Liver (tissue), 9 donors: ENCODE data around the gene ATG2B. TPM values are rescaled to one million over a fixed set of nuclear protein-coding genes. Genes with fewer than 3 reads are reported as not detected.

Source experiments
- DNase-seq: peaks from one replicate; pipeline ENCODE4 v3.0.0-alpha.2; 2017; ENCODE audit warnings: low spot score
- H3K27ac ChIP-seq, 2 donors: one replicate each; pipeline ENCODE4 v1.7.0; 2013; ENCODE audit warnings: inconsistent platforms in 2 of 2, low read length in 2 of 2, control low read depth in 1 of 2, low read depth in 1 of 2, mild to moderate bottlenecking in 1 of 2
- H3K27me3 ChIP-seq, 4 donors: one replicate each; pipeline versions ENCODE4 v1.6.1 to v1.7.0; 2013; ENCODE audit warnings: low read length in 3 of 4, inconsistent platforms in 1 of 4, mild to moderate bottlenecking in 1 of 4, moderate library complexity in 1 of 4; ENCODE audit not compliant: control insufficient read depth in 4 of 4, insufficient read depth in 4 of 4
- H3K36me3 ChIP-seq, 4 donors: one replicate each; pipeline versions ENCODE4 v1.6.1 to v1.7.0; 2013; ENCODE audit warnings: low read length in 3 of 4, mild to moderate bottlenecking in 3 of 4, low read depth in 1 of 4, moderate library complexity in 1 of 4; ENCODE audit not compliant: control insufficient read depth in 4 of 4, insufficient read depth in 3 of 4
- H3K4me1 ChIP-seq, 4 donors: one replicate each; pipeline versions ENCODE4 v1.6.1 to v1.7.0; 2013; ENCODE audit warnings: low read length in 3 of 4, mild to moderate bottlenecking in 3 of 4, moderate library complexity in 1 of 4; ENCODE audit not compliant: control insufficient read depth in 4 of 4, insufficient read depth in 4 of 4
- H3K4me3 ChIP-seq, 3 donors: one replicate each; pipeline versions ENCODE4 v1.6.1 to v1.7.0; 2013; ENCODE audit warnings: low read length in 3 of 3, control low read depth in 1 of 3, low read depth in 1 of 3, mild to moderate bottlenecking in 1 of 3
- H3K9ac ChIP-seq, 2 donors: one replicate each; pipeline ENCODE4 v1.7.0; 2013; ENCODE audit warnings: low read length in 2 of 2, mild to moderate bottlenecking in 2 of 2, moderate library complexity in 2 of 2, control low read depth in 1 of 2, low read depth in 1 of 2
- H3K9me3 ChIP-seq, 4 donors: one replicate each; pipeline versions ENCODE4 v1.6.1 to v1.7.0; 2013; ENCODE audit warnings: low read length in 3 of 4; ENCODE audit not compliant: control insufficient read depth in 4 of 4
- ATF3 ChIP-seq: IDR thresholded peaks from 2 replicates; pipeline ENCODE4 v1.6.1; 2016; ENCODE audit warnings: antibody characterized with exemption
- CTCF ChIP-seq: fragments of 150-350 bp; IDR thresholded peaks from 2 replicates; pipeline ENCODE4 v1.5.1; 2017; ENCODE audit warnings: improper control_type of control experiment, low read depth, low read length; ENCODE audit not compliant: missing input control
- EGR1 ChIP-seq, 2 donors: IDR thresholded peaks; 2 replicates each; pipeline ENCODE4 v1.6.1; 2016 to 2018; ENCODE audit warnings: antibody characterized with exemption in 2 of 2, low read depth in 2 of 2
- FOXA1 ChIP-seq: IDR thresholded peaks from 2 replicates; pipeline ENCODE4 v1.6.1; 2016; ENCODE audit warnings: antibody characterized with exemption
- FOXA2 ChIP-seq: IDR thresholded peaks from 2 replicates; pipeline ENCODE4 v1.6.1; 2016; ENCODE audit warnings: antibody characterized with exemption
- GABPA ChIP-seq, 2 donors: IDR thresholded peaks in 1 of 2; conservative IDR thresholded peaks in 1 of 2; 2 replicates each; pipeline ENCODE4 v1.6.1; 2016; ENCODE audit warnings: antibody characterized with exemption in 2 of 2, mild to moderate bottlenecking in 1 of 2, moderate library complexity in 1 of 2
- HNF4A ChIP-seq, 2 donors: conservative IDR thresholded peaks; 2 replicates each; pipeline ENCODE4 v1.6.1; 2016; ENCODE audit warnings: antibody characterized with exemption in 2 of 2, mild to moderate bottlenecking in 2 of 2
- HNF4G ChIP-seq: IDR thresholded peaks from 2 replicates; pipeline ENCODE4 v1.6.1; 2016; ENCODE audit warnings: antibody characterized with exemption
- JUND ChIP-seq, 2 donors: IDR thresholded peaks; 2 replicates each; pipeline ENCODE4 v1.6.1; 2016; ENCODE audit warnings: antibody characterized with exemption in 2 of 2
- MAX ChIP-seq: IDR thresholded peaks from 2 replicates; pipeline ENCODE4 v1.6.1; 2016; ENCODE audit warnings: antibody characterized with exemption
- RAD21 ChIP-seq, 2 donors: IDR thresholded peaks; 2 replicates each; pipeline ENCODE4 v1.6.1; 2016; ENCODE audit warnings: antibody characterized with exemption in 2 of 2, mild to moderate bottlenecking in 2 of 2
- RXRA ChIP-seq, 2 donors: IDR thresholded peaks; 2 replicates each; pipeline ENCODE4 v1.6.1; 2017 to 2018; ENCODE audit warnings: antibody characterized with exemption in 2 of 2, mild to moderate bottlenecking in 1 of 2
- SP1 ChIP-seq: IDR thresholded peaks from 2 replicates; pipeline ENCODE4 v1.6.1; 2018; ENCODE audit warnings: antibody characterized with exemption, mild to moderate bottlenecking
- TAF1 ChIP-seq: conservative IDR thresholded peaks from 2 replicates; pipeline ENCODE4 v1.6.1; 2016; ENCODE audit warnings: antibody characterized with exemption, mild to moderate bottlenecking
- YY1 ChIP-seq: IDR thresholded peaks from 2 replicates; pipeline ENCODE4 v1.6.1; 2016; ENCODE audit warnings: antibody characterized with exemption, mild to moderate bottlenecking
- ZBTB33 ChIP-seq: IDR thresholded peaks from 2 replicates; pipeline ENCODE4 v1.6.1; 2016; ENCODE audit warnings: antibody characterized with exemption
- WGBS: extraction: QIAGEN DNeasy Blood & Tissue Kit; methylation state at CpG from one replicate; pipeline ENCODE4 v1.1.7; 2013; 5-methylcytosine and 5-hydroxymethylcytosine counted together
- polyA plus RNA-seq, 2 donors: library from polyadenylated mRNA; stranded (reverse) in 1 of 2; unstranded in 1 of 2; fragments of 200-250 nt in 1 of 2; fragments of >200 nt in 1 of 2; fragmentation: Nextera tagmentation in 1 of 2; extraction: Ambion mirVana in 1 of 2; gene quantifications; one replicate each; pipeline versions ENCODE4 v1.2.1 to v1.2.3, GENCODE V29; 2013 to 2015
- total RNA-seq, 2 donors: library from RNA; depleted of rRNA; stranded (reverse); fragments of >200 nt; gene quantifications; one replicate each; pipeline ENCODE4 v1.2.3, GENCODE V29; 2014
- TF ChIP-seq, protein P1 (sequence below): IDR thresholded peaks from 2 replicates; pipeline ENCODE4 v1.6.1; 2016; ENCODE audit warnings: antibody characterized with exemption, mild to moderate bottlenecking
- donor health status: healthy.
- donor health status: healthy.
- donor health status: healthy.
- donor health status: healthy.
- donor health status: healthy.

The ATG2B gene
- total and polyA plus RNA-seq, 4 donors = 4.7 to 36.0 (median 20.5) TPM

- Histone ChIP-seq H3K4me1 (no peaks in the 10 kb centered on the region), H3K36me3 (no peaks in the 10 kb centered on the region), H3K27me3 (no peaks in the 10 kb centered on the region), H3K4me3 (no peak overlapping the region), H3K9ac (no peak overlapping the region), H3K27ac (no peak overlapping the region), H3K9me3 (no peaks in the 10 kb centered on the region)
- no peak for DNase-seq
- WGBS = 88% methylated on average over 3 of the region's 3 CpGs
- TF ChIP-seq SP1 (no peak), YY1 (no peak), GABPA (IDR thresholded peaks at IDR 0.05 in 1 of 2, conservative IDR thresholded peaks at IDR 0.05 in 1 of 2) (no peak), JUND (IDR thresholded peaks at IDR 0.05) (no peak), FOXA2 (no peak), CTCF (no peak), FOXA1 (no peak)
Observed at GRCh38 chr14:96376093-96376492, 13.0 kb upstream of the ATG2B start.

GRCh38 chr14:96373538-96373937 is 10.4 kb upstream of the ATG2B start:
- Histone ChIP-seq H3K27ac (no peak overlapping the region), H3K27me3 (no peaks in the 10 kb centered on the region), H3K4me1 (no peaks in the 10 kb centered on the region), H3K4me3 (no peak overlapping the region), H3K9me3 (no peaks in the 10 kb centered on the region), H3K9ac (no peak overlapping the region), H3K36me3 (no peaks in the 10 kb centered on the region)
- 94% methylated on average over 3 of the region's 3 CpGs for WGBS
- no peak for DNase-seq
- TF ChIP-seq YY1 = no peak
- no peak for TF ChIP-seq FOXA2
- TF ChIP-seq TAF1 = no peak
- no peak for TF ChIP-seq RAD21 (IDR thresholded peaks at IDR 0.05)
- no peak for TF ChIP-seq FOXA1
- TF ChIP-seq, protein P1, sequence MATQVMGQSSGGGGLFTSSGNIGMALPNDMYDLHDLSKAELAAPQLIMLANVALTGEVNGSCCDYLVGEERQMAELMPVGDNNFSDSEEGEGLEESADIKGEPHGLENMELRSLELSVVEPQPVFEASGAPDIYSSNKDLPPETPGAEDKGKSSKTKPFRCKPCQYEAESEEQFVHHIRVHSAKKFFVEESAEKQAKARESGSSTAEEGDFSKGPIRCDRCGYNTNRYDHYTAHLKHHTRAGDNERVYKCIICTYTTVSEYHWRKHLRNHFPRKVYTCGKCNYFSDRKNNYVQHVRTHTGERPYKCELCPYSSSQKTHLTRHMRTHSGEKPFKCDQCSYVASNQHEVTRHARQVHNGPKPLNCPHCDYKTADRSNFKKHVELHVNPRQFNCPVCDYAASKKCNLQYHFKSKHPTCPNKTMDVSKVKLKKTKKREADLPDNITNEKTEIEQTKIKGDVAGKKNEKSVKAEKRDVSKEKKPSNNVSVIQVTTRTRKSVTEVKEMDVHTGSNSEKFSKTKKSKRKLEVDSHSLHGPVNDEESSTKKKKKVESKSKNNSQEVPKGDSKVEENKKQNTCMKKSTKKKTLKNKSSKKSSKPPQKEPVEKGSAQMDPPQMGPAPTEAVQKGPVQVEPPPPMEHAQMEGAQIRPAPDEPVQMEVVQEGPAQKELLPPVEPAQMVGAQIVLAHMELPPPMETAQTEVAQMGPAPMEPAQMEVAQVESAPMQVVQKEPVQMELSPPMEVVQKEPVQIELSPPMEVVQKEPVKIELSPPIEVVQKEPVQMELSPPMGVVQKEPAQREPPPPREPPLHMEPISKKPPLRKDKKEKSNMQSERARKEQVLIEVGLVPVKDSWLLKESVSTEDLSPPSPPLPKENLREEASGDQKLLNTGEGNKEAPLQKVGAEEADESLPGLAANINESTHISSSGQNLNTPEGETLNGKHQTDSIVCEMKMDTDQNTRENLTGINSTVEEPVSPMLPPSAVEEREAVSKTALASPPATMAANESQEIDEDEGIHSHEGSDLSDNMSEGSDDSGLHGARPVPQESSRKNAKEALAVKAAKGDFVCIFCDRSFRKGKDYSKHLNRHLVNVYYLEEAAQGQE = no peak
- no peak for TF ChIP-seq ZBTB33
- TF ChIP-seq GABPA (IDR thresholded peaks at IDR 0.05 in 1 of 2, conservative IDR thresholded peaks at IDR 0.05 in 1 of 2) = no peak
- no peak for TF ChIP-seq HNF4A (conservative IDR thresholded peaks at IDR 0.05)
- no peak for TF ChIP-seq EGR1 (IDR thresholded peaks at IDR 0.05; ENCODE audit: low read depth in 2 of 2)
- TF ChIP-seq JUND (IDR thresholded peaks at IDR 0.05) = no peak
- TF ChIP-seq CTCF = no peak
- TF ChIP-seq MAX = no peak
- TF ChIP-seq RXRA (IDR thresholded peaks at IDR 0.05) = no peak
- no peak for TF ChIP-seq ATF3
- TF ChIP-seq SP1 = no peak
- TF ChIP-seq HNF4G = no peak
